Naive B cell (primary cell): ENCODE data around the gene BTBD9. TPM values are rescaled to one million over a fixed set of nuclear protein-coding genes. Genes with fewer than 3 reads are reported as not detected.

Experiments
- ATAC-seq, 2 donors: fragments of 150-1000 bp; cut with Tn5 transposase; 2 replicates each; pipeline ENCODE4 v1.10.0; 2021; ENCODE audit warnings: low read depth in 2 of 2, mild to moderate bottlenecking in 2 of 2, moderate library complexity in 2 of 2
- DNase-seq: peaks from one replicate; pipeline ENCODE4 v3.0.0; 2022
- H3K27ac Mint-ChIP-seq, 6 donors: one replicate each; pipeline ENCODE4 v1.8.0; 2020 to 2022; ENCODE audit warnings: mild to moderate bottlenecking in 6 of 6, mixed read lengths in 6 of 6, moderate library complexity in 5 of 6, inconsistent platforms in 2 of 6
- H3K27me3 Mint-ChIP-seq, 3 donors: one replicate each; pipeline ENCODE4 v1.8.0; 2021 to 2022; ENCODE audit warnings: mixed read lengths in 3 of 3, mild to moderate bottlenecking in 1 of 3
- H3K36me3 Mint-ChIP-seq, 2 donors: one replicate each; pipeline ENCODE4 v1.8.0; 2020 to 2022; ENCODE audit warnings: mixed read lengths in 2 of 2, inconsistent platforms in 1 of 2, mild to moderate bottlenecking in 1 of 2
- H3K4me1 Mint-ChIP-seq, 3 donors: one replicate each; pipeline ENCODE4 v1.8.0; 2020 to 2022; ENCODE audit warnings: mixed read lengths in 3 of 3, inconsistent platforms in 1 of 3, mild to moderate bottlenecking in 1 of 3, moderate library complexity in 1 of 3
- H3K4me3 Mint-ChIP-seq, 8 donors: one replicate each; pipeline ENCODE4 v1.8.0; 2020 to 2022; ENCODE audit warnings: mild to moderate bottlenecking in 8 of 8, mixed read lengths in 8 of 8, moderate library complexity in 8 of 8, inconsistent platforms in 2 of 8
- H3K9me3 Mint-ChIP-seq, 7 donors: one replicate each; pipeline ENCODE4 v1.8.0; 2020 to 2022; ENCODE audit warnings: mixed read lengths in 7 of 7, mild to moderate bottlenecking in 5 of 7, inconsistent platforms in 2 of 7, moderate library complexity in 1 of 7
- polyA plus RNA-seq, 6 donors: library from polyadenylated mRNA; unstranded; fragments of 300-500 nt; fragmentation: Illumina TruSeq; gene quantifications; one replicate each; pipeline ENCODE4 v1.2.3, GENCODE V29; 2021; ENCODE audit warnings: low read depth in 6 of 6

The BTBD9 gene
- polyA plus RNA-seq, 6 donors from 2014 or later: 3.5 to 29.1 (median 20.2) TPM

GRCh38 chr6:38284802-38285394 is 354.8 kb downstream of the BTBD9 start:
- Mint-ChIP-seq H3K9me3 (peaks cover 0 to 4% (median 0%) of the 10 kb centered on the region in 7 donors), H3K4me3 (no peak overlapping the region), H3K36me3 (peaks cover 31 to 34% of the 10 kb centered on the region in 2 donors), H3K27ac (peak overlapping the region in 1 of 6 donors; percentile 89), H3K27me3 (no peaks in the 10 kb centered on the region), H3K4me1 (peaks cover 0 to 7% (median 0%) of the 10 kb centered on the region in 3 donors)
- DNase-seq (no peak), ATAC-seq (no peak)

GRCh38 chr6:38283734-38284362 is 355.9 kb downstream of the BTBD9 start:
- Mint-ChIP-seq H3K27me3 (no peaks in the 10 kb centered on the region), H3K9me3 (peaks cover 0 to 4% (median 0%) of the 10 kb centered on the region in 7 donors), H3K36me3 (peaks cover 31 to 34% of the 10 kb centered on the region in 2 donors), H3K4me1 (peaks cover 0 to 7% (median 0%) of the 10 kb centered on the region in 3 donors), H3K4me3 (no peak overlapping the region), H3K27ac (no peak overlapping the region)
- no peak for DNase-seq
- ATAC-seq: no peak

GRCh38 chr6:38282911-38283310 is 356.8 kb downstream of the BTBD9 start:
- Mint-ChIP-seq H3K27me3 (no peaks in the 10 kb centered on the region), H3K4me3 (no peak overlapping the region), H3K36me3 (peaks cover 23 to 29% of the 10 kb centered on the region in 2 donors), H3K27ac (no peak overlapping the region), H3K9me3 (peaks cover 0 to 4% (median 0%) of the 10 kb centered on the region in 7 donors), H3K4me1 (peaks cover 0 to 7% (median 0%) of the 10 kb centered on the region in 3 donors)
- no peak for DNase-seq
- ATAC-seq: no peak

- H3K27ac Mint-ChIP-seq: peak overlapping the region in 1 of 6 donors; percentile 9
- peaks cover 0 to 7% (median 0%) of the 10 kb centered on the region in 3 donors for H3K4me1 Mint-ChIP-seq
- H3K36me3 Mint-ChIP-seq: peaks cover 13 to 29% of the 10 kb centered on the region in 2 donors
- no peak overlapping the region for H3K4me3 Mint-ChIP-seq
- peaks cover 0 to 4% (median 0%) of the 10 kb centered on the region in 7 donors for H3K9me3 Mint-ChIP-seq
- DNase-seq (no peak), ATAC-seq (no peak)
- H3K27me3 Mint-ChIP-seq: no peaks in the 10 kb centered on the region
Observed at GRCh38 chr6:38281126-38281525, 358.6 kb downstream of the BTBD9 start.

- no peaks in the 10 kb centered on the region for H3K27me3 Mint-ChIP-seq
- no peak for ATAC-seq
- H3K4me3 Mint-ChIP-seq: no peak overlapping the region
- peaks cover 0 to 7% (median 0%) of the 10 kb centered on the region in 3 donors for H3K4me1 Mint-ChIP-seq
- peaks cover 0 to 2% (median 0%) of the 10 kb centered on the region in 7 donors for H3K9me3 Mint-ChIP-seq
- H3K36me3 Mint-ChIP-seq: peaks cover 9 to 22% of the 10 kb centered on the region in 2 donors
- no peak for DNase-seq
- H3K27ac Mint-ChIP-seq: no peak overlapping the region
Observed at GRCh38 chr6:38279963-38280588, 359.7 kb downstream of the BTBD9 start.

GRCh38 chr6:38279423-38279822 is 360.3 kb downstream of the BTBD9 start:
- no peak overlapping the region for H3K4me3 Mint-ChIP-seq
- no peaks in the 10 kb centered on the region for H3K27me3 Mint-ChIP-seq
- H3K4me1 Mint-ChIP-seq: peaks cover 0 to 4% (median 0%) of the 10 kb centered on the region in 3 donors
- no peaks in the 10 kb centered on the region for H3K9me3 Mint-ChIP-seq
- no peak for DNase-seq
- ATAC-seq: no peak
- peak overlapping the region in 1 of 6 donors; percentile 49 for H3K27ac Mint-ChIP-seq
- H3K36me3 Mint-ChIP-seq: peaks cover 2 to 18% of the 10 kb centered on the region in 2 donors

GRCh38 chr6:38273325-38273724 is 366.4 kb downstream of the BTBD9 start:
- DNase-seq (no peak), ATAC-seq (no peak)
- H3K27me3 Mint-ChIP-seq: no peaks in the 10 kb centered on the region
- no peak overlapping the region for H3K4me3 Mint-ChIP-seq
- H3K9me3 Mint-ChIP-seq: no peaks in the 10 kb centered on the region
- H3K36me3 Mint-ChIP-seq: peaks cover 7 to 8% of the 10 kb centered on the region in 2 donors
- peak overlapping the region in 1 of 6 donors; percentile 62 for H3K27ac Mint-ChIP-seq
- H3K4me1 Mint-ChIP-seq: peaks cover 0 to 3% (median 2%) of the 10 kb centered on the region in 3 donors

GRCh38 chr6:38272222-38272621 is 367.5 kb downstream of the BTBD9 start:
- Mint-ChIP-seq H3K27me3 (no peaks in the 10 kb centered on the region), H3K36me3 (peaks cover 8 to 10% of the 10 kb centered on the region in 2 donors), H3K4me1 (peaks cover 0 to 3% (median 2%) of the 10 kb centered on the region in 3 donors), H3K9me3 (no peaks in the 10 kb centered on the region), H3K4me3 (no peak overlapping the region), H3K27ac (no peak overlapping the region)
- DNase-seq (no peak), ATAC-seq (no peak)

GRCh38 chr6:38271081-38271480 is 368.6 kb downstream of the BTBD9 start:
- DNase-seq (no peak), ATAC-seq (no peak)
- Mint-ChIP-seq H3K27me3 (no peaks in the 10 kb centered on the region), H3K4me1 (peaks cover 8 to 11% (median 10%) of the 10 kb centered on the region in 3 donors), H3K4me3 (no peak overlapping the region), H3K27ac (no peak overlapping the region), H3K9me3 (no peaks in the 10 kb centered on the region), H3K36me3 (peaks cover 4 to 16% of the 10 kb centered on the region in 2 donors)

GRCh38 chr6:38270367-38270766 is 369.4 kb downstream of the BTBD9 start:
- H3K27me3 Mint-ChIP-seq: no peaks in the 10 kb centered on the region
- peaks cover 8 to 11% (median 10%) of the 10 kb centered on the region in 3 donors for H3K4me1 Mint-ChIP-seq
- no peaks in the 10 kb centered on the region for H3K9me3 Mint-ChIP-seq
- DNase-seq (no peak), ATAC-seq (no peak)
- no peak overlapping the region for H3K27ac Mint-ChIP-seq
- H3K36me3 Mint-ChIP-seq: peaks cover 4 to 16% of the 10 kb centered on the region in 2 donors
- no peak overlapping the region for H3K4me3 Mint-ChIP-seq

GRCh38 chr6:38269461-38270172 is 370.1 kb downstream of the BTBD9 start:
- DNase-seq (no peak), ATAC-seq (no peak)
- Mint-ChIP-seq H3K36me3 (peaks cover 8 to 16% of the 10 kb centered on the region in 2 donors), H3K9me3 (no peaks in the 10 kb centered on the region), H3K27ac (no peak overlapping the region), H3K4me3 (no peak overlapping the region), H3K27me3 (no peaks in the 10 kb centered on the region), H3K4me1 (peaks cover 8 to 11% (median 10%) of the 10 kb centered on the region in 3 donors)

GRCh38 chr6:38268342-38268741 is 371.4 kb downstream of the BTBD9 start:
- Mint-ChIP-seq H3K36me3 (peaks cover 8 to 26% of the 10 kb centered on the region in 2 donors), H3K9me3 (no peaks in the 10 kb centered on the region), H3K27ac (peak overlapping the region in 1 of 6 donors; percentile 73), H3K27me3 (no peaks in the 10 kb centered on the region), H3K4me1 (peaks cover 6 to 20% (median 19%) of the 10 kb centered on the region in 3 donors), H3K4me3 (no peak overlapping the region)
- DNase-seq (no peak), ATAC-seq (no peak)

GRCh38 chr6:38266921-38267354 is 372.8 kb downstream of the BTBD9 start:
- ATAC-seq (no peak), DNase-seq (no peak)
- Mint-ChIP-seq H3K4me1 (peaks cover 14 to 26% (median 26%) of the 10 kb centered on the region in 3 donors), H3K36me3 (peaks cover 8 to 26% of the 10 kb centered on the region in 2 donors), H3K27me3 (no peaks in the 10 kb centered on the region), H3K27ac (no peak overlapping the region), H3K4me3 (no peak overlapping the region), H3K9me3 (no peaks in the 10 kb centered on the region)
